ENCODE measurements around the gene PMEPA1. TPM values are rescaled to one million over a fixed set of nuclear protein-coding genes. Genes with fewer than 3 reads are reported as not detected.
A peak's percentile ranks its signal among the peaks of the same experiment; 100 is the strongest.

PMEPA1 gene
- total and polyA plus RNA-seq, 4 donors: 14.3 to 30.5 (median 19.7) TPM

GRCh38 chr20:57624124-57624523 is 85.7 kb downstream of the PMEPA1 start:
- no peak overlapping the region for H3K4me3 ChIP-seq (ENCODE audit: low read depth, low read length)
- H3K27me3 ChIP-seq (ENCODE audit: control insufficient read depth, insufficient read depth, low read length): no peaks in the 10 kb centered on the region
- no peak for DNase-seq (ENCODE audit: low read depth in 4 of 6, low spot score in 6 of 6)
- H3K4me1 ChIP-seq (ENCODE audit: control insufficient read depth, insufficient read depth, low read length): peaks cover 3% of the 10 kb centered on the region
- H3K36me3 ChIP-seq (ENCODE audit: control insufficient read depth, insufficient read depth, low read length): no peaks in the 10 kb centered on the region
- 87% methylated on average over 1 of the region's 3 CpGs for WGBS (ENCODE audit: insufficient coverage)
- H3K27ac ChIP-seq (ENCODE audit: low read depth, low read length): no peak overlapping the region
- H3K9me3 ChIP-seq (ENCODE audit: control insufficient read depth, insufficient read depth, low read length): no peaks in the 10 kb centered on the region

DNA sequence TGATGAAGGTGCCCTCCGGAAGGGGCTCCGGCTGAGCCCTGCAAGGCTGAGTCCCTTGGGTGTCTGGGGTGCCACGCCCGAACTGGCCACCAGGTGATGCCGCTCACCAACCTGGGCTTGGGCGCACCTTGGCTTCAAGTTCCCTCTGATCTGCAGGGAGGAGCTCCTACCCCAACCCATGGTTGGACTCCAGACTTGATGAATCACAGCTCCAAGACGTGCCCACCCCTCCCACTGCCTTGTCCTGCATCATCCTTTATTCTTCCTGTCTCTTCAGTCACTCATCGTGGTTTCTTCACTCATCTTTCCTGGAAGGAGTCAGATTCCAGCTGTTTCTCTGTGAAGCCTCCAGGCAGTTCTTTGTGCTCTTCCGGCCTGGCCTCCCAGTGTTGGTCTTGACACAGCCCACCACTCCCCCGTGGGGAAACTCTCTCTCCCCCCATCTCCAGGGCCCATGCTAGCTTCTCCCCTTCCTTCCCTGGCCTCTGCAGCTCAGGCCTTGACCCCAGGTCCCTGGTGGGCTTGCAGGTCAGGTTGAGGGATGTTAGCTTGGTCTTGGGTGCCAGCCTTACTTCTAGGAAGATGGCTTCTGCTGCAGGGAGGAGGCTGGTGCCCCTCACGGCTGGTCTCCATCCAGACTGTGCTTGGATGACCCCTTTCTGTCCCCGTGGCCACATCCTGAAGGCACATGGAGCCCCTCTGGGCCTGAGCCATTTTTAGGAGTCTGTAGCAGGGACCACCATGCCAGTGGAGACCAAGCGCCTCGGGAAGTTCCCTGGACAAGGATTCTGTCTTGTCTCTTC is 87.0 kb downstream of the PMEPA1 start:
- Histone ChIP-seq H3K36me3 (ENCODE audit: control insufficient read depth, insufficient read depth, low read length) (no peaks in the 10 kb centered on the region), H3K27me3 (ENCODE audit: control insufficient read depth, insufficient read depth, low read length) (no peaks in the 10 kb centered on the region), H3K4me3 (ENCODE audit: low read depth, low read length) (no peak overlapping the region), H3K4me1 (ENCODE audit: control insufficient read depth, insufficient read depth, low read length) (no peaks in the 10 kb centered on the region), H3K27ac (ENCODE audit: low read depth, low read length) (no peak overlapping the region), H3K9me3 (ENCODE audit: control insufficient read depth, insufficient read depth, low read length) (no peaks in the 10 kb centered on the region)
- 70% methylated on average over 13 of the region's 14 CpGs for WGBS (ENCODE audit: insufficient coverage)
- DNase-seq (ENCODE audit: low read depth in 4 of 6, low spot score in 6 of 6): peak in 2 of 6 donors; percentile 13 to 65

GRCh38 chr20:57622201-57622570 is 87.6 kb downstream of the PMEPA1 start:
- whole genome bisulfite sequencing (ENCODE audit: insufficient coverage): 91% methylated on average over 6 of the region's 7 CpGs
- no peaks in the 10 kb centered on the region for H3K36me3 ChIP-seq (ENCODE audit: control insufficient read depth, insufficient read depth, low read length)
- H3K27me3 ChIP-seq (ENCODE audit: control insufficient read depth, insufficient read depth, low read length): no peaks in the 10 kb centered on the region
- no peaks in the 10 kb centered on the region for H3K4me1 ChIP-seq (ENCODE audit: control insufficient read depth, insufficient read depth, low read length)
- H3K4me3 ChIP-seq (ENCODE audit: low read depth, low read length): no peak overlapping the region
- no peak for DNase-seq (ENCODE audit: low read depth in 4 of 6, low spot score in 6 of 6)
- H3K27ac ChIP-seq (ENCODE audit: low read depth, low read length): no peak overlapping the region
- H3K9me3 ChIP-seq (ENCODE audit: control insufficient read depth, insufficient read depth, low read length): no peaks in the 10 kb centered on the region

GRCh38 chr20:57621421-57622200 is 88.2 kb downstream of the PMEPA1 start:
- WGBS (ENCODE audit: insufficient coverage): 88% methylated on average over 16 of the region's 16 CpGs
- DNase-seq (ENCODE audit: low read depth in 4 of 6, low spot score in 6 of 6): no peak

DNA sequence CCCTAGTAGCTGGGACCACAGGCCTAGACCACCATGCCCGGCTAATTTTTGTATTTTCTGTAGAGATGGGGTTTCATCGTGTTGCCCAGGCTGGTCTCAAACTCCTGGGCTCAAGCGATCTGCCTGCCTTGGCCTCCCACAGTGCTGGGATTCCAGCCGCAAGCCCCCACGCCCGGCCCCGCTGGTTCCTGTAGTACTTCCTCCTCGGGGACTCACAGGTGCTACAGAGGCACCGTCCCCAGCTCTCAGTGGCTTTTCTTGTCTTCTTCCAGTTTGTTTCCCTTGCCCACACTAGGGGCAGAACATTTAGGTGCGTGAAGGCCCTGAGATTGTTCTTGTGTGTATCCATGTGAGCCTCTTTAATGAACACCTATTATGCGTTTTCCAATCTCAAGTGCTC is 88.8 kb downstream of the PMEPA1 start:
- no peak overlapping the region for H3K4me3 ChIP-seq (ENCODE audit: low read depth, low read length)
- H3K27ac ChIP-seq (ENCODE audit: low read depth, low read length): no peak overlapping the region
- no peaks in the 10 kb centered on the region for H3K27me3 ChIP-seq (ENCODE audit: control insufficient read depth, insufficient read depth, low read length)
- DNase-seq (ENCODE audit: low read depth in 4 of 6, low spot score in 6 of 6): no peak
- H3K4me1 ChIP-seq (ENCODE audit: control insufficient read depth, insufficient read depth, low read length): no peaks in the 10 kb centered on the region
- no peaks in the 10 kb centered on the region for H3K36me3 ChIP-seq (ENCODE audit: control insufficient read depth, insufficient read depth, low read length)
- WGBS (ENCODE audit: insufficient coverage): 74% methylated on average over 9 of the region's 11 CpGs
- H3K9me3 ChIP-seq (ENCODE audit: control insufficient read depth, insufficient read depth, low read length): no peaks in the 10 kb centered on the region

More at GRCh38 chr20:57621421-57622200, 88.2 kb downstream of the PMEPA1 start:
- Histone ChIP-seq H3K4me3 (ENCODE audit: low read depth, low read length) (no peak overlapping the region), H3K4me1 (ENCODE audit: control insufficient read depth, insufficient read depth, low read length) (no peaks in the 10 kb centered on the region), H3K9me3 (ENCODE audit: control insufficient read depth, insufficient read depth, low read length) (no peaks in the 10 kb centered on the region), H3K27me3 (ENCODE audit: control insufficient read depth, insufficient read depth, low read length) (no peaks in the 10 kb centered on the region), H3K36me3 (ENCODE audit: control insufficient read depth, insufficient read depth, low read length) (no peaks in the 10 kb centered on the region), H3K27ac (ENCODE audit: low read depth, low read length) (no peak overlapping the region)

DNA sequence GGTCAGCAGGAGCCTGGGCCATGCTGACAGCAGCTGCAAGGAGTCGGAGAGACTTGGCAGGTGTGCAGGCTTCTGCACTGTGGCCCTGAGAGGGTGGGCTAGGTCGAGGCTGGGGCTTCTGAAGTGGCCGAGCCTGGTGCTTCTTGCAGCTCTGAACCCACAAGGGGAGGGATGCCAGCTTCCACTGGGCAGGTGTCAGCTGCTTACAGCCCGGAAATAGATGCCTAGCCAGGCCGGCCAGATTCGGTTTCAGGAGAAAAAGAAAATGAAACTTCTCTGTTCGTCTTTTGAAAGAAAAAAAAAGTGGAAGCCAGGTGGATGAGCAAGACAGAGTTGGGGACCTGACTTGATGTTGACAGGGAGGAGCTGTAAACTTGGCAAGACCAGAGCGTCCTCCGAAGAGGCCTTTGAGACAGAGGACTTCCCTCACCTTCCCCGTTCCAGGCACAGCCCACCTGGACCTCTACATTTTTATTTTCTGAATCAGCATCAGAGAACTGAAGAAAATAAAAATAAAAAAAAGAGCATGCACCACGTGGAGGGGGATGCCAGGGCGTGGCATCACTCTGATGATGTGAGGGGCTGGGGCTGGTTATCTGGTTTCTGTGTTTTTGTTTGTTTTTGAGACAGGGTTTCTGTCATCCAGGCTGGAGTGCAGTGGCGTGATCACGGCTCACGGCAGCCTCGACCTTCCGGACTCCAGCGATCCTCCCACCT is 89.4 kb downstream of the PMEPA1 start, which contains the start of gene ZBP1:
ZBP1 (minus strand) TSS at position 153 of the 717 bp plus-strand sequence; CDS start at position 22, 131 bp downstream.
- Histone ChIP-seq H3K27ac (ENCODE audit: low read depth, low read length) (no peak within 1 kb of the TSS), H3K27me3 (ENCODE audit: control insufficient read depth, insufficient read depth, low read length) (no peaks in the 10 kb centered on the region), H3K4me1 (ENCODE audit: control insufficient read depth, insufficient read depth, low read length) (no peaks in the 10 kb centered on the region), H3K36me3 (ENCODE audit: control insufficient read depth, insufficient read depth, low read length) (no peaks in the 10 kb centered on the region), H3K9me3 (ENCODE audit: control insufficient read depth, insufficient read depth, low read length) (no peaks in the 10 kb centered on the region), H3K4me3 (ENCODE audit: low read depth, low read length) (no peak within 1 kb of the TSS)
- WGBS (ENCODE audit: insufficient coverage): 85% methylated on average over 10 of the region's 18 CpGs
- DNase-seq (ENCODE audit: low read depth in 4 of 6, low spot score in 6 of 6): no peak

GRCh38 chr20:57619051-57619831 is 90.6 kb downstream of the PMEPA1 start:
- no peak overlapping the region for H3K27ac ChIP-seq (ENCODE audit: low read depth, low read length)
- 74% methylated on average over 10 of the region's 19 CpGs for WGBS (ENCODE audit: insufficient coverage)

GRCh38 chr20:57618764-57619050 is 91.1 kb downstream of the PMEPA1 start:
- H3K9me3 ChIP-seq (ENCODE audit: control insufficient read depth, insufficient read depth, low read length): no peaks in the 10 kb centered on the region
- no peak for DNase-seq (ENCODE audit: low read depth in 4 of 6, low spot score in 6 of 6)
- no peaks in the 10 kb centered on the region for H3K27me3 ChIP-seq (ENCODE audit: control insufficient read depth, insufficient read depth, low read length)
- no peak overlapping the region for H3K4me3 ChIP-seq (ENCODE audit: low read depth, low read length)
- H3K27ac ChIP-seq (ENCODE audit: low read depth, low read length): no peak overlapping the region
- H3K4me1 ChIP-seq (ENCODE audit: control insufficient read depth, insufficient read depth, low read length): no peaks in the 10 kb centered on the region
- WGBS (ENCODE audit: insufficient coverage): 80% methylated on average over 3 of the region's 6 CpGs
- no peaks in the 10 kb centered on the region for H3K36me3 ChIP-seq (ENCODE audit: control insufficient read depth, insufficient read depth, low read length)

More at GRCh38 chr20:57619051-57619831, 90.6 kb downstream of the PMEPA1 start:
- Histone ChIP-seq H3K4me1 (ENCODE audit: control insufficient read depth, insufficient read depth, low read length) (no peaks in the 10 kb centered on the region), H3K36me3 (ENCODE audit: control insufficient read depth, insufficient read depth, low read length) (no peaks in the 10 kb centered on the region), H3K9me3 (ENCODE audit: control insufficient read depth, insufficient read depth, low read length) (no peaks in the 10 kb centered on the region), H3K4me3 (ENCODE audit: low read depth, low read length) (no peak overlapping the region), H3K27me3 (ENCODE audit: control insufficient read depth, insufficient read depth, low read length) (no peaks in the 10 kb centered on the region)
- DNase-seq (ENCODE audit: low read depth in 4 of 6, low spot score in 6 of 6): no peak

Measured in spinal cord (tissue), 10 donors.